Esophagus mucosa (tissue), 1 donor: ENCODE data around the gene TMEM44. TPM values are rescaled to one million over a fixed set of nuclear protein-coding genes. Genes with fewer than 3 reads are reported as not detected.

Experiments used
- ATAC-seq: fragments of 200-7000 bp; cut with Tn5 transposase; one replicate; pipeline ENCODE4 v1.9.1; 2020
- total RNA-seq: library from RNA; stranded (reverse); gene quantifications from one replicate; pipeline ENCODE4 v1.2.4, GENCODE V29; 2023
- donor health status: DM: yes; HTN: yes; CAD: no.

The TMEM44 gene
- total RNA-seq, 1 donor from 2014 or later = 7.9 TPM

DNA sequence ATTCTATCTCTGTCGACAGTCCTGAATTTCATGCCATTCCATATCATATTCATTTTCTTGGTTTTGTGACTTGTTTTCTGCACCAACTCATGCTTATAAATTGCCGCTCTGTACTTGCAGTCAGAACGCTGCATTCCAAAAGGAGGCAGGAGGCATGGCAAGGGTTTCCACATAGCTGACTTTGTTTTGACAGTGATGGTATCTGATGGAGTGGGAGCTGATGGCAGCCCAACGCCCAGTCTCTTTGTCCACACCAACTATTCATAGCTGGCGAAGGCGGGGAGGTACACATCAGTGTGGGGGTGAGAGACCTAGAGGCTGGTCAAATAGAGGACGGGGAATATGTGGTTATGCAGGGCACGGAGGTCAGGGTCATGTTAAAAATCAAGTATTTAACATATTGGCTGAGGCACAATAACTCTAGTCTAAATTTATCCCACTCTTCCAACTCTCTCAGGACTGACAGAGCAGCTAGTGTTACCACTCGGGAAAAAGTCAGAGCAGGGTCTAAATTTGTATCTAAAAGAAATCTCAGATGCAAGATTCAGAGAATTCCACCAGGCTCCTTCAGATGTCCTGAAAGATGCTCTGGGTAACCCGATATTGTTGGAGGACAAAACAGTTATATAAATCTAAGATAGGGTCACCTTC, 78.6 kb downstream of the TMEM44 start:
- no peak for ATAC-seq

DNA sequence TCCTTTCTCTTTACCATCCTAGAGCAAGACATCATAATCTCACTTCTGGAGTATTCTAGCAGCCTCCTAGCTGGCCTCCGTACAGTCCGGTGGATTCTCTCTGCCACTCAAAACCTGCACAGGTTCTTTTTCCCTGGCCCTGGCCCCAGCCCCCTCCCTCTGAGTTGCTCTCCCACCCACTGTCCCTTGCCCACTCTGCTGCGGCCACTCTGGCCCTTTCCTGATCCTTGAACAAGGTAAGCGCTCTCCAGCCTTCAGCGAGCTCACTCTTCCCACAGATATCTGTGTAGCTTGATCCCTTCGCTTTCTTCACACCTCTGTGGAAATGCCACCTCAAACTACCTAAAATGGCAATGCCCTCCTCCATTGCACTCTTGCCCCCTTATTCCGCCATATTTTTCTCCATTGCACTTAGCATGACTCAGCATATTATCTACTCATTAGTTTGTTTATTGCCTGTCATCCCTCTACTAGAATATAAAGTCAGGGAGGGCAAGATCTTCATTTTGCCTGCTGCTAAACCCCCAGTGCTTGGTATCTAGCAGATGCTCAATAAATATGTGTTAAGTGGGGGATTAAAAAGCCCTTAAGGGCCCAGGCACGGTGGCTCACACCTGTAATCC, 80.8 kb downstream of the TMEM44 start:
- no peak for ATAC-seq

GRCh38 chr3:194549853-194550252, 83.4 kb downstream of the TMEM44 start:
- no peak for ATAC-seq

- ATAC-seq = no peak
These were observed 84.6 kb downstream of the TMEM44 start for GRCh38 chr3:194548346-194549321.

- no peak for ATAC-seq
These were observed 86.2 kb downstream of the TMEM44 start for GRCh38 chr3:194547042-194547441.

DNA sequence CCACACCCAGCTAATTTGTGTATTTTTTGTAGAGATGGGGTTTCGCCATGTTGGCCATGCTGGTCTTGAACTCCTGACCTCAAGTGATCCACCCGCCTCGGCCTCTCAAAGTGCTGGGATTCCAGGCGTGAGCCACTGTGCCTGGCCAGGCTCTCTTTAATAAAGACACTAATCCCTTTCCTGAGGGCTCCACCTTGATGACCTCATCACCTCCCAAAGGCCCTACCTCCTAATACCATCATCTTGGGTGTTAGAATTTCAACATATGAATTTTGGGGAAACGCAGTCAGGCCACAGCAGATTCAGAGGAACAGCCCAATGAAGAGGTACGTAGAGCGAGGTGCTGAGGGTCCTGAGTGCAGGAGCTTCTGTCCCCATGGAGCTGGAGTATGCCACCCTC, 87.7 kb downstream of the TMEM44 start:
- ATAC-seq = peak; percentile 69

DNA sequence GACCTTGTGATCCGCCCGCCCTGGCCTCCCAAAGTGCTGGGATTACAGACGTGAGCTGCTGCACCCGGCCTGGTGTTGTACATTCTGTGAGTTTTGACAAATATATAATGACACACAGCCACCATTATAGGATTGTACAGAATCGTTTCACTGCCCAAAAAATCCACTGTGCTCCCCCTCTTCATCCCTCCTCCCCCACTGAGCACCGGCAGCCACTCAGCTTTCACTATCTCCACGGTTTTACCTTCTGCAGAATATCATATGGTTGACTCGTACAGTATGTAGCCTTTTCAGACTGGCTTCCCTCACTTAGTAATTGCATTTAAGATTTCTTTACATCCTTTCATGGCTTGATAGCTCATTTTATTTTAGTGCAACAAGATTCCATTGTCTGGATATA, 89.7 kb downstream of the TMEM44 start:
- no peak for ATAC-seq

DNA sequence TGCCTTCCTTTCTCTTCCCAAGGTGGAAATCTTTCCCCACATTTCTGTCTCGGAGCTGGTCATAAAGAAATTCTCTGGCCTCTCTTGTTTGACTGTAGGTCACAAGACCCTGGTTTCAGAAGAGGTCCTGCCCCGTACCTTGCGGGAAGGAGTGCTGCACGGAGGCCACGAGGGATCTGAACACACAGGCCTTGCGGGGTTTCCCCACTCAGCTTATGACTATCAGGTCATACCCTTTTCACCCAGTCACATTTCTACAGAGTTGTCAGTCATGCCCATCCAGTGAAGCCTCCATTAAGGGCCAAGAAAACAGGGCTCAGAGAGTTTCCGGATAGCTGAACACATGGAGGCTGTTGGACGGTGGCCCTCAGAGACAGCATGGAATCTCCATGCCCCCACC, 91.7 kb downstream of the TMEM44 start:
- no peak for ATAC-seq

- ATAC-seq = no peak
These were observed 92.8 kb downstream of the TMEM44 start for GRCh38 chr3:194540274-194540905.

DNA sequence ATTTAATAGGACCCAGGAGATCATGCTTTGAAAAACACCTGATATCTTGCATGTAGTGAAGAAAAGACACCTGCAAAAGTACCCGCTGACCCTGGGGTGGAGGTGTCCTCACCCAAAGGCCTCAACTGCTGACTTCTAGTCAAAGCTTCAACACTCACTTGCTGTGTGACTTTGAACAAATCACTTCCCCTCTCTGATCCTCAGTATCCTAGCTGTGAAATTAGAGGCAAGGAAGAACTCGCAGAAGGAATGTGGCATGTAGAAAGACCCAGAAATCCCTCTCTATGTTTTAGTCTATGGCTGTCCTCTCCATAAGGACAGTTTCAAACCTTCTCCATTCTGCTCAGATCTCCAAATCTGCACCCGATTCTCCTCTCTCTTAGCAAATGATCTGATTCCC, 93.7 kb downstream of the TMEM44 start:
- ATAC-seq = no peak

DNA sequence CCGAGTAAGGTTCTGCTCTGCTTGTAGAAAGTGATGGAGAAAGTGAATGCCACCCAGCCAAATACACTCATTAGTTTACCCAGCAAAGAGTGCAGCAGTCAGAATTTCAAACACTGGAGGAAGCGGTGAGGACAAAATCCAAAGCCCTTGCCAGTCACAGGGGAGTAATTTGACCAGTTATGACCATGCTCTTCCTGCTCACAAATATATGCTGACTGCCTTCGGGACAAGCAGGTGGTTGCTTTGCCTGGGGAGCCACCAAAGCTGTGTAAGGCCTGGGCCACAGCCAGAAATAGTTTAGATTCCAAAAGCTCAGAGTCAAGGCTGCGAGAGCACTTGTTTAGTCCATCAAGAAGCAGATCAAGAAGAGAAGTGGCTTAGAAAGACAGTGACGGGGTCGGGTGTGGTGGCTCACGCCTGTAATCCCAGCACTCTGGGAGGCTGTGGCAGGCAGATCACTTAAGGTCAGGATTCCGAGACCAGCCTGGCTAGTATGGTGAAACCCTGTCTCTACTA, 95.4 kb downstream of the TMEM44 start:
- ATAC-seq = peak; percentile 86

Other genes with a start within 250 kb of the TMEM44 start
- 0.08 TPM for gene GP5, start 234.2 kb downstream of the TMEM44 start, total RNA-seq
- 36.9 TPM for gene ATP13A3, start 146.4 kb downstream of the TMEM44 start, total RNA-seq
- 21.6 TPM for gene LSG1, start 38.8 kb upstream of the TMEM44 start, total RNA-seq
- gene FAM43A, start 52.5 kb upstream of the TMEM44 start, total RNA-seq = 23.4 TPM